ENCODE data around the gene NUDT6. TPM values are rescaled to one million over a fixed set of nuclear protein-coding genes. Genes with fewer than 3 reads are reported as not detected.

Gene NUDT6
- total and polyA plus RNA-seq, 2 donors from 2014 or later, result 10.1 to 32.4 TPM

- Histone ChIP-seq H3K27me3 (ENCODE audit: control insufficient read depth, insufficient read depth, low read length) (no peaks in the 10 kb centered on the region), H3K9me3 (ENCODE audit: control insufficient read depth in 2 of 3, insufficient read depth in 1 of 3, low read length in 3 of 3) (no peaks in the 10 kb centered on the region), H3K4me1 (ENCODE audit: control insufficient read depth in 2 of 3, insufficient read depth in 2 of 3, low read depth in 1 of 3, low read length in 3 of 3) (peaks cover 0 to 6% (median 3%) of the 10 kb centered on the region in 3 donors), H3K9ac (ENCODE audit: low read length in 3 of 3) (peak overlapping the region in 2 of 3 donors; percentile 84 to 92), H3K27ac (ENCODE audit: low read depth in 2 of 2, low read length in 2 of 2) (peak overlapping the region in 1 of 2 donors; percentile 75), H3K36me3 (ENCODE audit: control insufficient read depth in 2 of 3, insufficient read depth in 3 of 3, low read length in 3 of 3) (peaks cover 0 to 3% (median 0%) of the 10 kb centered on the region in 3 donors), H3K4me3 (ENCODE audit: low read length in 3 of 3) (peak overlapping the region; percentile 82 to 95 (median 92))
- intact Hi-C loops (cut with DNase I), result no loop called here
- no peak for TF ChIP-seq CTCF (IDR thresholded peaks at IDR 0.05; ENCODE audit: borderline replicate concordance, extremely low read depth, insufficient read depth)
- FAIRE-seq, result no peak
- no peak for DNase-seq
These were observed 1.1 kb downstream of the NUDT6 start for GRCh38 chr4:122921300-122921699.

- DNase-seq, result no peak
- H3K36me3 ChIP-seq (ENCODE audit: control insufficient read depth in 2 of 3, insufficient read depth in 3 of 3, low read length in 3 of 3), result peaks cover 0 to 3% (median 0%) of the 10 kb centered on the region in 3 donors
- H3K9me3 ChIP-seq (ENCODE audit: control insufficient read depth in 2 of 3, insufficient read depth in 1 of 3, low read length in 3 of 3), result no peaks in the 10 kb centered on the region
- intact Hi-C loops (cut with DNase I), result no loop called here
- TF ChIP-seq CTCF (IDR thresholded peaks at IDR 0.05; ENCODE audit: borderline replicate concordance, extremely low read depth, insufficient read depth), result no peak
- no peak overlapping the region for H3K27ac ChIP-seq (ENCODE audit: low read depth in 2 of 2, low read length in 2 of 2)
- peaks cover 0 to 6% (median 3%) of the 10 kb centered on the region in 3 donors for H3K4me1 ChIP-seq (ENCODE audit: control insufficient read depth in 2 of 3, insufficient read depth in 2 of 3, low read depth in 1 of 3, low read length in 3 of 3)
- H3K4me3 ChIP-seq (ENCODE audit: low read length in 3 of 3), result no peak overlapping the region
- no peak overlapping the region for H3K9ac ChIP-seq (ENCODE audit: low read length in 3 of 3)
- no peak for FAIRE-seq
- no peaks in the 10 kb centered on the region for H3K27me3 ChIP-seq (ENCODE audit: control insufficient read depth, insufficient read depth, low read length)
These were observed 1.9 kb downstream of the NUDT6 start for GRCh38 chr4:122920473-122920872.

DNA sequence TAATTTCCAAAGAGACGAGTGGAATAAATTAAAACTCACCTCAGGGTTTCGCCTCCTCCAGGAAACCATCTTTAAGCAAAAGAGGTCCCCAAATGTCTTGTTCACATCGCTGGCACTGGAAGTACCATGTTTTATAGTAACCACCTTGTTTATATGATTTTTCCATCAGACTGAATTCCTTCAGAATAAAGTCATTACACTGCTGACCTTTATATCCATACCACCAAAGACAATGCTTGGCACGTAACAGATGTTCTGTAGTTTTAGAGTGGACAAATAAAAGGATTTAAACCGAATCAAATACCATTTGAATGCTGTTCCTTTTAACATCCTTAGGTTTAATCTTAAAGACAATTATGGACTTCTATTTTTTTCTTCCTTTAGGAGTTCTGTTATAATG is 4.7 kb downstream of the NUDT6 start:
- Histone ChIP-seq H3K4me1 (ENCODE audit: control insufficient read depth in 2 of 3, insufficient read depth in 2 of 3, low read depth in 1 of 3, low read length in 3 of 3) (no peaks in the 10 kb centered on the region), H3K9ac (ENCODE audit: low read length in 3 of 3) (no peak overlapping the region), H3K27me3 (ENCODE audit: control insufficient read depth, insufficient read depth, low read length) (no peaks in the 10 kb centered on the region), H3K36me3 (ENCODE audit: control insufficient read depth in 2 of 3, insufficient read depth in 3 of 3, low read length in 3 of 3) (peaks cover 0 to 3% (median 0%) of the 10 kb centered on the region in 3 donors), H3K4me3 (ENCODE audit: low read length in 3 of 3) (no peak overlapping the region), H3K9me3 (ENCODE audit: control insufficient read depth in 2 of 3, insufficient read depth in 1 of 3, low read length in 3 of 3) (no peaks in the 10 kb centered on the region), H3K27ac (ENCODE audit: low read depth in 2 of 2, low read length in 2 of 2) (no peak overlapping the region)
- FAIRE-seq (no peak), DNase-seq (no peak)
- TF ChIP-seq CTCF (IDR thresholded peaks at IDR 0.05; ENCODE audit: borderline replicate concordance, extremely low read depth, insufficient read depth), result no peak
- intact Hi-C loops (cut with DNase I), result loop anchor here (10.0 kb wide), 1 partner anchor 163 kb away; no protein-coding TSS in a partner anchor

DNA sequence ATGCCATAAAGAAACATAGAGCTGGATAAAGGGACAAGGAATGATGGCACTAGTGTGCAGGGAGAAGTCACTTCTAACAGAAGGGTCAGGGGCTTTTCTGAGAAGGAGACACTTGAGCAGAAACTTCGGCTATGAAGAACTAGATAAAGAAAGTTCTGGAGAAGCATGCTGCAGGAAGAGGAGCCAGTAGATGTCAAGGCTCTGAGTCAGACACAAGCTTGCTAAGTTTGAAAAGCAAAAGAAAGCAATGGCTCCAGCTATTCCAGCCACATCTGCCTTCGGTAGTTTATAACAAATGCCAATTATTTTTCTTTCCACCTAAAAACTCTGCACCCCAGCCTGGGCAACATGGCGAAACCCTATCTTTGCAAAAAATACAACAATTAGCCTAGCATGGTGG is 7.5 kb downstream of the NUDT6 start:
- DNase-seq, result no peak
- Histone ChIP-seq H3K9ac (ENCODE audit: low read length in 3 of 3) (no peak overlapping the region), H3K9me3 (ENCODE audit: control insufficient read depth in 2 of 3, insufficient read depth in 1 of 3, low read length in 3 of 3) (no peaks in the 10 kb centered on the region), H3K27me3 (ENCODE audit: control insufficient read depth, insufficient read depth, low read length) (no peaks in the 10 kb centered on the region), H3K4me1 (ENCODE audit: control insufficient read depth in 2 of 3, insufficient read depth in 2 of 3, low read depth in 1 of 3, low read length in 3 of 3) (no peaks in the 10 kb centered on the region), H3K36me3 (ENCODE audit: control insufficient read depth in 2 of 3, insufficient read depth in 3 of 3, low read length in 3 of 3) (peaks cover 0 to 3% (median 0%) of the 10 kb centered on the region in 3 donors), H3K27ac (ENCODE audit: low read depth in 2 of 2, low read length in 2 of 2) (no peak overlapping the region), H3K4me3 (ENCODE audit: low read length in 3 of 3) (no peak overlapping the region)
- intact Hi-C loops (cut with DNase I), result loop anchor here (10.0 kb wide), 1 partner anchor 160 kb away; no protein-coding TSS in a partner anchor
- no peak for TF ChIP-seq CTCF (IDR thresholded peaks at IDR 0.05; ENCODE audit: borderline replicate concordance, extremely low read depth, insufficient read depth)
- no peak for FAIRE-seq

Data from kidney (tissue), 14 donors.